Heart left ventricle (tissue), 13 donors: ENCODE results near the gene NGB.

Experiments used
- CTCF ChIP-seq, 12 donors: fragments of 200-600 bp; sonication (generic) in 4 of 12; IDR thresholded peaks; one replicate each; pipeline versions ENCODE4 v1.5.0 to v1.8.0; 2018 to 2022; ENCODE audit warnings: antibody characterized with exemption in 12 of 12, mild to moderate bottlenecking in 5 of 12
- POLR2A ChIP-seq, 2 donors: fragments of 450-650 bp; IDR thresholded peaks; one replicate each; pipeline ENCODE4 v1.6.1; 2017; ENCODE audit warnings: antibody characterized with exemption in 2 of 2, mild to moderate bottlenecking in 2 of 2, moderate library complexity in 2 of 2
- donor health status: ischemic (EF 13 %, LVEDD 7.1; RV severe dilation, severe dysfunction).
- donor health status: DM: no; HTN: yes; CAD: no.
- donor health status: DM: no; HTN: no; CAD: no.
- donor health status: ischemic (EF 25% LVEDD 6.9; RV normal size, moderate dysfunction).
- donor health status: ischemic (EF 25% LVEDD 5.7; RV mildly dilated, moderate dysfunction).
- donor health status: ischemic (EF 35%, LVEDD 5.7; RV mildly dilated, moderate dysfunction).
- donor health status: nonischemic (EF 11% LVEDD 7.7; RV severe dilation, severe dysfunction).
- donor health status: DM: yes; HTN: yes; CAD: no.
- donor health status: PGD.
- donor health status: ischemic (EF 29% LVEDD 5.4; RV normal size, mild dysfunction).
- donor health status: nonischemic (EF 23%, LVEDD 6.1; RV moderate dilation, normal function).

GRCh38 chr14:77265561-77266335, 5.3 kb downstream of the NGB start:
- no peak for TF ChIP-seq CTCF (IDR thresholded peaks at IDR 0.05)
- no peak for TF ChIP-seq POLR2A (IDR thresholded peaks at IDR 0.05)
